GM12865 (cell line): Measurements from ENCODE around the gene KCNC1.
A peak's percentile ranks its signal among the peaks of the same experiment; 100 is the strongest.

ENCODE experiments used
- DNase-seq: peaks from one replicate; pipeline ENCODE4 v3.0.0; 2010; ENCODE audit warnings: low read depth
- H3K4me3 ChIP-seq: 2 replicates; pipeline ENCODE4 v1.5.1; 2011; ENCODE audit warnings: mild to moderate bottlenecking, low read depth, low read length, control low read depth
- TF ChIP-seq, protein P1 (sequence below): IDR thresholded peaks from 2 replicates; pipeline ENCODE4 v1.5.1; 2011; ENCODE audit warnings: low read length, control low read depth, low read depth, inconsistent platforms; ENCODE audit not compliant: insufficient read depth; ENCODE audit errors: missing control alignments

Gene KCNC1

GRCh38 chr11:17730608-17731462 lies 3.7 kb upstream of the KCNC1 start:
- H3K4me3 ChIP-seq = no peak overlapping the region
- TF ChIP-seq, protein P1, sequence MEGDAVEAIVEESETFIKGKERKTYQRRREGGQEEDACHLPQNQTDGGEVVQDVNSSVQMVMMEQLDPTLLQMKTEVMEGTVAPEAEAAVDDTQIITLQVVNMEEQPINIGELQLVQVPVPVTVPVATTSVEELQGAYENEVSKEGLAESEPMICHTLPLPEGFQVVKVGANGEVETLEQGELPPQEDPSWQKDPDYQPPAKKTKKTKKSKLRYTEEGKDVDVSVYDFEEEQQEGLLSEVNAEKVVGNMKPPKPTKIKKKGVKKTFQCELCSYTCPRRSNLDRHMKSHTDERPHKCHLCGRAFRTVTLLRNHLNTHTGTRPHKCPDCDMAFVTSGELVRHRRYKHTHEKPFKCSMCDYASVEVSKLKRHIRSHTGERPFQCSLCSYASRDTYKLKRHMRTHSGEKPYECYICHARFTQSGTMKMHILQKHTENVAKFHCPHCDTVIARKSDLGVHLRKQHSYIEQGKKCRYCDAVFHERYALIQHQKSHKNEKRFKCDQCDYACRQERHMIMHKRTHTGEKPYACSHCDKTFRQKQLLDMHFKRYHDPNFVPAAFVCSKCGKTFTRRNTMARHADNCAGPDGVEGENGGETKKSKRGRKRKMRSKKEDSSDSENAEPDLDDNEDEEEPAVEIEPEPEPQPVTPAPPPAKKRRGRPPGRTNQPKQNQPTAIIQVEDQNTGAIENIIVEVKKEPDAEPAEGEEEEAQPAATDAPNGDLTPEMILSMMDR = peak; percentile 94
- peak; percentile 70 for DNase-seq

DNA sequence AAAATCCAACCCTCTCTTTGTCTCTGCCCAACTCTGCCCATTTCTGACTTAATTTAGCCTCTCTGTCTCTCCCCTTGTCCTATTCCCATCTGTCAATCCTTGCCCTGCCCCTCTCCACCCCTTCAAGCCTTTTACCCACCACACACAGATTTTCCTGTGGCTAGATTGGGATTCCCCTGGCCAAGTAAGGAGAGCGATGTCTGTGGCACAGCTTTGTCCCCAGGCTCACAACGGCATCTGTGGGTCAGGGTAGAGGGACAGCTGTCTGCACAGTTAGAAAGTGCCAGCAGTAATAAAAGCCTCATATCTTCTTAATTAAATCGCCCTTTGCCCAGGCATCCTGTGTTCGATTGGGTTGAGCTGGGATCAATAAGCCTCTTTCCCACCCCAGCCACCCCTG lies 1.3 kb upstream of the KCNC1 start:
- DNase-seq = no peak
- TF ChIP-seq, protein P1 = no peak
- no peak overlapping the region for H3K4me3 ChIP-seq

- no peak overlapping the region for H3K4me3 ChIP-seq
- DNase-seq = peak; percentile 55
Observed at GRCh38 chr11:17734986-17735817, 621 bp downstream of the KCNC1 start.

DNA sequence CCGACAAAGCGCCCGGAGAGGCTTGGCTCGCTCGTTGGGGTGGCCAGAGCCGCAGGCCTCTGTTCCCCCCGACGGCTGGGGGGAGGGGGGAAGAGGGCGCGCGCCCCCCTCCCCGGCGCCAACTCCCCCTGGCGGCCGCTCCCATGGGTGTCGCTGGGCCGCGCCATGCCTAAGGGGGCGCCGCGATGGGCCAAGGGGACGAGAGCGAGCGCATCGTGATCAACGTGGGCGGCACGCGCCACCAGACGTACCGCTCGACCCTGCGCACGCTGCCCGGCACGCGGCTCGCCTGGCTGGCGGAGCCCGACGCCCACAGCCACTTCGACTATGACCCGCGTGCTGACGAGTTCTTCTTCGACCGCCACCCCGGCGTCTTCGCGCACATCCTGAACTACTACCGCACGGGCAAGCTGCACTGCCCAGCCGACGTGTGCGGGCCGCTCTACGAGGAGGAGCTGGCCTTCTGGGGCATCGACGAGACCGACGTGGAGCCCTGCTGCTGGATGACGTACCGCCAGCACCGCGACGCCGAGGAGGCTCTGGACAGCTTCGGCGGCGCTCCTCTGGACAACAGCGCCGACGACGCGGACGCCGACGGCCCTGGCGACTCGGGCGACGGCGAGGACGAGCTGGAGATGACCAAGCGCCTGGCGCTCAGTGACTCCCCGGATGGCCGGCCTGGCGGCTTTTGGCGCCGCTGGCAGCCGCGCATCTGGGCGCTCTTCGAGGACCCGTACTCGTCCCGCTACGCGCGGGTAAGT lies 1.4 kb downstream of the KCNC1 start:
- TF ChIP-seq, protein P1 = no peak
- no peak overlapping the region for H3K4me3 ChIP-seq
- DNase-seq = no peak

More at GRCh38 chr11:17734986-17735817, 621 bp downstream of the KCNC1 start:
- TF ChIP-seq, protein P1 = no peak

DNA sequence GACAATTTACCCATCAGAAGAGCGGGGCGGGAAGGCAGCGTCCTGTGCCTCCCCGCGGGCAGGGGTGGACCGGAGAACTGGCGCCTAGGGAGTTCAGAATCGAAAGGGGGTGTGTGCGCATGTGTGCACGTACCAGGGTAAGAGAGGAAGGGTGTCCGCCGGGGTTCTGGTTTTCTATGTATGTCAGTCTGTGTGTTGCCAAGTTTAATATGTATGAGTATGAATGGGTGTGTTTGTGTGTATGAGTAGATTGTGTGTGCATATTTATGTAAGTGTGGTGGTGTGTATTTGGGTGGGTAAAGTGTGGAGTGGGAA lies 2.0 kb downstream of the KCNC1 start:
- TF ChIP-seq, protein P1 = no peak
- DNase-seq = no peak
- H3K4me3 ChIP-seq = no peak overlapping the region

DNA sequence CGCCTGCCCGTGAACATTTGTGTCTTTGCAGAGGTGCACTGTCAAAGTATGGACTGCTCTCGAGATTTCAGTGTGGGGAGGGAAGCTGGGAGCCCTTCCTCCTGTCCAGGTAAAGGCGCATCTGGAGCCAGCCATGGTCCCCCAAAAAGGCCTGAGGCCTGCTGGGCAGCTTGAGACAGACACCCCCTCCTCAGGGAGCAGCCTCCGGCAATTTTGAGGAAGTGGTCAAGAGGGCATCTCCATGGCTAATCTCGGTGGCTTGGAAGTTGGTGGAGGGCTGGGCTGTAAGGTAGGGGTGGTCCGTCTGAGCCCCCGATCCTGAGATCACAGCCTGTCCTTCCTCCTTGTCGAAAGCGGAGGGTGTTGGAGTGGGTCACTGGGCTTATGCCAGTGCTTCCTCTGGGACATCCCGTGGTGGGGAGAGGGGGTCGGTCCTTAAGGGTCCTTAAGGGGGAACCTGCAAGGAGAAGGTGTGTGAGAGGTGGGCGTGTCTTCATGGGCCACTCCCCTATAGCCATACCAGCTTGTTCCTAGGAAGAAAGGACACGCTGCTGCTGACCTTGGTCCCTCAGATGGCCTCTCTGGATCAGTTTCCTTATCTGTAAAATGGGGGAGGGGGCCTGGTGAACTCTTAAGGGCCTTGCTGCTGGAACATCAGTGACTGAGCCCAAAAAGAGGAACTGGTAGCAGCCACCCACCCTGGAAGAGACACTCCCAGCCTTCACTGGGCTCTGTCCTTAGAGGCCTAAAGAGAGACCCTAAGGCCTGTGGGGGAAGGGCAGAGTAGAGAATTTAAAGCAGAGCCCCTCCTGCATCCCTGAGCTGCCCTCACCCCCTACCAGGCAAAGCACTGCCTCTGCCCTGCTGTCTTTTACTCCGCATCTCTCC lies 2.6 kb downstream of the KCNC1 start:
- DNase-seq = no peak
- TF ChIP-seq, protein P1 = no peak
- no peak overlapping the region for H3K4me3 ChIP-seq
